IPS-NIHi7 (cell line): Measurements from ENCODE around the gene ZNF543.
A peak's percentile ranks its signal among the peaks of the same experiment; 100 is the strongest.
"Not testable (repeated sequence)": the region's sequence is repeated elsewhere in the genome, so short reads cannot be mapped to it uniquely, and the experiment has no call there.

Source experiments
- DNase-seq: peaks from one replicate; pipeline ENCODE4 v3.0.0; 2012; ENCODE audit warnings: mixed read lengths; ENCODE audit errors: extremely low spot score

ZNF543 gene

GRCh38 chr19:57321116-57321515, 844 bp downstream of the ZNF543 start:
- DNase-seq, result no peak

GRCh38 chr19:57321751-57322150, 1.5 kb downstream of the ZNF543 start:
- DNase-seq, result no peak

- no peak for DNase-seq
Measured at GRCh38 chr19:57324992-57325391, 4.7 kb downstream of the ZNF543 start.

- no peak for DNase-seq
Measured at GRCh38 chr19:57327993-57328392, 7.7 kb downstream of the ZNF543 start.

- DNase-seq, result no peak
Measured at GRCh38 chr19:57334191-57334590, 13.9 kb downstream of the ZNF543 start.

GRCh38 chr19:57338877-57339276, 18.6 kb downstream of the ZNF543 start:
- no peak for DNase-seq

- DNase-seq, result no peak
Measured at GRCh38 chr19:57342582-57342981, 22.3 kb downstream of the ZNF543 start.

- DNase-seq, result no peak
Measured at GRCh38 chr19:57348136-57348535, 27.9 kb downstream of the ZNF543 start.

GRCh38 chr19:57350877-57351805, 30.9 kb downstream of the ZNF543 start, which contains the start of gene ZNF304:
TSS of gene ZNF304 (plus strand) at chr19:57351271. CDS start at chr19:57351665, 394 bp downstream.
- peak; percentile 99 for DNase-seq

GRCh38 chr19:57351867-57352266, 31.6 kb downstream of the ZNF543 start:
- peak; percentile 10 for DNase-seq

- DNase-seq, result no peak
Measured at GRCh38 chr19:57355916-57356315, 35.6 kb downstream of the ZNF543 start.

- DNase-seq, result no peak
Measured at GRCh38 chr19:57357406-57357805, 37.1 kb downstream of the ZNF543 start.

- no peak for DNase-seq
Measured at GRCh38 chr19:57359300-57359699, 39.0 kb downstream of the ZNF543 start.

- DNase-seq, result no peak
Measured at GRCh38 chr19:57362419-57362818, 42.1 kb downstream of the ZNF543 start.

GRCh38 chr19:57362997-57363687, 42.9 kb downstream of the ZNF543 start, which contains the start of the genes TRAPPC2B and ZNF547:
TSS of gene TRAPPC2B (plus strand) at chr19:57363551. CDS start at chr19:57364834, 1,283 bp downstream.
TSS of gene ZNF547 (plus strand) at chr19:57363551. CDS start at chr19:57368556, 5,005 bp downstream.
- DNase-seq, result peak; percentile 98

GRCh38 chr19:57363688-57364181, 43.5 kb downstream of the ZNF543 start:
- DNase-seq, result peak; percentile 12

- no peak for DNase-seq
Measured at GRCh38 chr19:57366776-57367175, 46.5 kb downstream of the ZNF543 start.

- DNase-seq, result no peak
Measured at GRCh38 chr19:57374179-57374578, 53.9 kb downstream of the ZNF543 start.

- not testable (repeated sequence) for DNase-seq
Measured at GRCh38 chr19:57374647-57375046, 54.4 kb downstream of the ZNF543 start.

GRCh38 chr19:57376151-57376550, 55.9 kb downstream of the ZNF543 start:
- no peak for DNase-seq

GRCh38 chr19:57377498-57378146, 57.4 kb downstream of the ZNF543 start:
- DNase-seq, result no peak
